Spleen (tissue), 11 donors: ENCODE results near the gene ZDHHC1. TPM values are rescaled to one million over a fixed set of nuclear protein-coding genes. Genes with fewer than 3 reads are reported as not detected.

Source experiments
- DNase-seq: peaks from one replicate; pipeline ENCODE4 v3.0.0-alpha.2; 2020
- H3K27ac ChIP-seq, 8 donors: fragments of 200-600 bp; sonication (generic) in 7 of 8; 1 replicate in 4 of 8; 2 replicates in 4 of 8; pipeline versions ENCODE4 v1.5.0 to v1.8.0; 2016 to 2021; ENCODE audit warnings: inconsistent platforms in 4 of 8, mild to moderate bottlenecking in 4 of 8, moderate library complexity in 1 of 8
- H3K27me3 ChIP-seq, 7 donors: fragments of 200-600 bp; sonication (generic) in 6 of 7; replicated peaks in 1 of 7; 1 replicate in 4 of 7; 2 replicates in 3 of 7; pipeline versions ENCODE4 v1.5.0 to v1.8.0; 2016 to 2021; ENCODE audit warnings: inconsistent platforms in 3 of 7, mild to moderate bottlenecking in 1 of 7
- H3K36me3 ChIP-seq, 6 donors: fragments of 200-600 bp; sonication (generic) in 5 of 6; 1 replicate in 4 of 6; 2 replicates in 2 of 6; pipeline versions ENCODE4 v1.5.0 to v1.8.0; 2016 to 2021; ENCODE audit warnings: inconsistent platforms in 2 of 6
- H3K4me1 ChIP-seq, 6 donors: fragments of 200-600 bp; sonication (generic) in 5 of 6; 1 replicate in 3 of 6; 2 replicates in 3 of 6; pipeline versions ENCODE4 v1.5.0 to v1.8.0; 2016 to 2021; ENCODE audit warnings: inconsistent platforms in 3 of 6
- H3K4me3 ChIP-seq, 8 donors: fragments of 200-600 bp; sonication (generic) in 7 of 8; 1 replicate in 4 of 8; 2 replicates in 4 of 8; pipeline versions ENCODE4 v1.5.0 to v1.8.0; 2016 to 2021; ENCODE audit warnings: inconsistent platforms in 4 of 8, mild to moderate bottlenecking in 4 of 8, moderate library complexity in 2 of 8
- H3K9me3 ChIP-seq, 8 donors: fragments of 200-600 bp; sonication (generic) in 7 of 8; 1 replicate in 4 of 8; 2 replicates in 4 of 8; pipeline versions ENCODE4 v1.5.0 to v1.8.0; 2016 to 2021; ENCODE audit warnings: inconsistent platforms in 4 of 8
- POLR2A ChIP-seq, 3 donors: fragments of 450-650 bp; IDR thresholded peaks; one replicate each; pipeline ENCODE4 v1.5.1; 2017; ENCODE audit warnings: antibody characterized with exemption in 3 of 3, mild to moderate bottlenecking in 1 of 3
- POLR2AphosphoS5 ChIP-seq, 3 donors: sonication (generic); formaldehyde crosslinking; IDR thresholded peaks; one replicate each; pipeline ENCODE4 v1.5.1; 2017; ENCODE audit warnings: antibody characterized with exemption in 3 of 3
- WGBS, 5 donors: extraction: QIAGEN DNeasy Blood & Tissue Kit in 3 of 5; methylation state at CpG; one replicate each; pipeline versions ENCODE4 v1.1.5 to v1.1.7; 2013 to 2018; 5-methylcytosine and 5-hydroxymethylcytosine counted together
- intact Hi-C: fragments of 100-400 bp; cut with DNase I; formaldehyde crosslinking; loops from one replicate; pipeline ENCODE4 v1.15.0; 2023; ENCODE audit warnings: low total_unique reads
- polyA plus RNA-seq, 3 donors: library from polyadenylated mRNA; stranded (reverse); fragments of 200-250 nt; gene quantifications; one replicate each; pipeline ENCODE4 v1.2.1, GENCODE V29; 2013
- total RNA-seq, 7 donors: library from RNA; depleted of rRNA in 3 of 7; stranded (reverse); fragments of >200 nt in 3 of 7; fragmentation: NEBNext Ultra II Directional in 4 of 7; extraction: Animal tissue kit (Norgen Biotek cat#: 25700) in 4 of 7; gene quantifications; one replicate each; pipeline versions ENCODE4 v1.1.0 to v1.2.1, GENCODE V29; 2016 to 2021
- TF ChIP-seq, protein P1 (sequence below), 11 experiments: fragments of 200-600 bp in 7 of 11; fragments of 450-650 bp in 4 of 11; sonication (generic) in 4 of 11; IDR thresholded peaks in 8 of 11; conservative IDR thresholded peaks in 3 of 11; 1 replicate in 7 of 11; 2 replicates in 4 of 11; pipeline versions ENCODE4 v1.4.0 to v1.8.0; 2016 to 2021; ENCODE audit warnings: antibody characterized with exemption in 11 of 11, inconsistent platforms in 4 of 11, mild to moderate bottlenecking in 1 of 11
- donor health status: healthy with polysubstance abuse.
- donor health status: DM: no; HTN: no; CAD: no; lungs with moderate emphysema.
- donor health status: DM: no; HTN: no; CAD: no.
- donor health status: Bipolar disorder and iron deficiency.
- donor health status: healthy.
- donor health status: DM: no; HTN: no; CAD: no.
- donor health status: DM: yes; HTN: yes; CAD: no.

The ZDHHC1 gene
- total and polyA plus RNA-seq, 10 donors, result 2.1 to 31.2 (median 15.3) TPM

DNA sequence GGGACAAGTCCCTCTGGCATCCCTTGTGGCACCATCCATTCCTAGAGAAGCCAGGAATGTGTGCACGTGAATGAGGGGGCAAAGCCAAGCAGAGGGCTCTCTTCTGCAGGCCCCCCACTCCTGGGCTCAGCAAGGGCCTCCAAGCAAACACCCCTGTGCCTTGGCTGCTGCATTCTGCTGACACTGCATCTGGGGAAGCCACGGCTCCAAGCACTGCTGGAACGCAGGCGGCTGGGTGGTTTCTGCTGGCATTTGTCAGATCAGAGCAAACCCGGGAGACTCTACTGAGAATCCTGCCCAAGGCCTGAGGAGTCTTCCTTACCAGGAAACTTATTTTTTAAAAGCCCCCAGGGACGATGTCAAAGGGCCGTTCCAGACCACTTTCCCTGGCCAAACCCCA lies 41.3 kb upstream of the ZDHHC1 start:
- Histone ChIP-seq H3K27ac (peak overlapping the region in 7 of 8 donors; percentile 69 to 85 (median 83)), H3K27me3 (no peaks in the 10 kb centered on the region), H3K9me3 (no peaks in the 10 kb centered on the region), H3K36me3 (peaks cover 0 to 93% (median 14%) of the 10 kb centered on the region in 6 donors), H3K4me1 (peaks cover 49 to 100% (median 76%) of the 10 kb centered on the region in 6 donors), H3K4me3 (no peak overlapping the region)
- 75 to 88% (median 81%) methylated on average over 3 to 7 of the region's 7 CpGs for WGBS, 5 donors
- TF ChIP-seq POLR2AphosphoS5 (IDR thresholded peaks at IDR 0.05), result no peak
- TF ChIP-seq, protein P1, sequence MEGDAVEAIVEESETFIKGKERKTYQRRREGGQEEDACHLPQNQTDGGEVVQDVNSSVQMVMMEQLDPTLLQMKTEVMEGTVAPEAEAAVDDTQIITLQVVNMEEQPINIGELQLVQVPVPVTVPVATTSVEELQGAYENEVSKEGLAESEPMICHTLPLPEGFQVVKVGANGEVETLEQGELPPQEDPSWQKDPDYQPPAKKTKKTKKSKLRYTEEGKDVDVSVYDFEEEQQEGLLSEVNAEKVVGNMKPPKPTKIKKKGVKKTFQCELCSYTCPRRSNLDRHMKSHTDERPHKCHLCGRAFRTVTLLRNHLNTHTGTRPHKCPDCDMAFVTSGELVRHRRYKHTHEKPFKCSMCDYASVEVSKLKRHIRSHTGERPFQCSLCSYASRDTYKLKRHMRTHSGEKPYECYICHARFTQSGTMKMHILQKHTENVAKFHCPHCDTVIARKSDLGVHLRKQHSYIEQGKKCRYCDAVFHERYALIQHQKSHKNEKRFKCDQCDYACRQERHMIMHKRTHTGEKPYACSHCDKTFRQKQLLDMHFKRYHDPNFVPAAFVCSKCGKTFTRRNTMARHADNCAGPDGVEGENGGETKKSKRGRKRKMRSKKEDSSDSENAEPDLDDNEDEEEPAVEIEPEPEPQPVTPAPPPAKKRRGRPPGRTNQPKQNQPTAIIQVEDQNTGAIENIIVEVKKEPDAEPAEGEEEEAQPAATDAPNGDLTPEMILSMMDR (IDR thresholded peaks at IDR 0.05 in 8 of 11, conservative IDR thresholded peaks at IDR 0.05 in 3 of 11), result no peak
- no peak for TF ChIP-seq POLR2A (IDR thresholded peaks at IDR 0.05)
- no peak for DNase-seq
- intact Hi-C loops, result no loop called here

DNA sequence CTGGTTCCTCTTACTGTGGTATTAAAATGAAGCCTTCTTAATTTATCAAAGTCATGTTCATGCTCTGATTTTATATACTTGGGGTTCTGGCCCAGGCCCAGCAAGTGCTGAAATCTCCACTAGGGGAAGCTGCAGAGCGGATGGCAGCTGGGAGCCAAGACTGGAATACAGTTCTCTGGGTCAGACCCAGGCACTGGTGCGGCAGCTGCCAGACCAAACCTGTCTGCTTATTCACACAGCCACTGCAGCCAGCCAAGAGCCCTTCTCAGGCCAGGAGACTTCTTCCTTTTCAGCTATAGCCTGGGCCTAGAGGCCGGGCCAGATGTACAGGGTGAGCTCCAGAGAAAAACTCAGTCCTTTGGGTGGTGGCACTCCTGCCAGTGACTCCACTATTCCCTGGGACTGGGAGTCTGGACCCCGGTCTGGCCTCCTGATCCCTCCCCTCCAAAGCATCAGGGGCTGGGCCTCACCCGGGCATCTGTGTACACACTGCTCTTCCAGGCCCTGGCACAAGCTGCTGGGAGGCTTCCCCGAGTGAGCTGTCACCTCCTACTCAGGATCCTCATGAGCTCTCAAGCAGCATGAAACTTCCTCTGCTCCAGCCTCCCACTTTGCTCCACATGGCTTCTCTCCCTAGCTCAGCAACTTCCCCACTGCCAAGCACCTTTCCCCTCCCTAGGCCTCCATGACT lies 40.3 kb upstream of the ZDHHC1 start:
- WGBS, 5 donors, result 68 to 78% (median 72%) methylated on average over 5 to 6 of the region's 6 CpGs
- peaks cover 44 to 100% (median 70%) of the 10 kb centered on the region in 6 donors for H3K4me1 ChIP-seq
- intact Hi-C loops, result no loop called here
- no peak overlapping the region for H3K4me3 ChIP-seq
- no peaks in the 10 kb centered on the region for H3K27me3 ChIP-seq
- no peak for DNase-seq
- no peaks in the 10 kb centered on the region for H3K9me3 ChIP-seq
- peaks cover 0 to 93% (median 24%) of the 10 kb centered on the region in 6 donors for H3K36me3 ChIP-seq
- peak overlapping the region in 6 of 8 donors; percentile 11 to 85 (median 82) for H3K27ac ChIP-seq
- no peak for TF ChIP-seq POLR2AphosphoS5 (IDR thresholded peaks at IDR 0.05)
- TF ChIP-seq, protein P1 (IDR thresholded peaks at IDR 0.05 in 8 of 11, conservative IDR thresholded peaks at IDR 0.05 in 3 of 11), result peak in 5 of 11 experiments; percentile 10 to 25 (median 12)

DNA sequence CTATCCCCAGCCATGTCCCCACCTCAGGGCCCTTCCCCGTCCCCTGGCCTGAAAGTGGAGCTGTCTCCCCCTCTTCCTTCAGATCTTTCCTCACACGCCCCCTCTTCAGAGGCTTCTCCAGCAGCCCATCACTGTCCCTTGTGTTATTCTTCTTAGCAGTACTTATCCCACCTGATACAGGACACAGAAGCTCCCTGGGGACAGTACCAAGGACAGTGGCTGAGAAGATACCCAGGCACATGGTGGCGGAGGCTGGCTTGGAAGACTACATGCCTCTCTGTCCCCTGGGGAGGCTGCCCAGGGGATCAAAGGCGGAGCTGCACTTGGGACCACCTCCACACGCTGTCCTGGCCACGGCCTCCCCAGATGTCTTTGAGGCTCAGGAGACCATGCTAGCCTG lies 38.6 kb upstream of the ZDHHC1 start:
- H3K4me1 ChIP-seq, result peaks cover 36 to 100% (median 62%) of the 10 kb centered on the region in 6 donors
- H3K27ac ChIP-seq, result peak overlapping the region in 2 of 8 donors; percentile 15 to 24
- WGBS, 5 donors, result 85 to 95% (median 93%) methylated on average over 2 to 6 of the region's 6 CpGs
- no peak for TF ChIP-seq POLR2AphosphoS5 (IDR thresholded peaks at IDR 0.05)
- TF ChIP-seq, protein P1 (IDR thresholded peaks at IDR 0.05 in 8 of 11, conservative IDR thresholded peaks at IDR 0.05 in 3 of 11), result no peak
- no peak for TF ChIP-seq POLR2A (IDR thresholded peaks at IDR 0.05)
- H3K4me3 ChIP-seq, result no peak overlapping the region
- H3K9me3 ChIP-seq, result no peaks in the 10 kb centered on the region
- H3K27me3 ChIP-seq, result no peaks in the 10 kb centered on the region
- no peak for DNase-seq
- intact Hi-C loops, result no loop called here
- peaks cover 0 to 93% (median 35%) of the 10 kb centered on the region in 6 donors for H3K36me3 ChIP-seq

DNA sequence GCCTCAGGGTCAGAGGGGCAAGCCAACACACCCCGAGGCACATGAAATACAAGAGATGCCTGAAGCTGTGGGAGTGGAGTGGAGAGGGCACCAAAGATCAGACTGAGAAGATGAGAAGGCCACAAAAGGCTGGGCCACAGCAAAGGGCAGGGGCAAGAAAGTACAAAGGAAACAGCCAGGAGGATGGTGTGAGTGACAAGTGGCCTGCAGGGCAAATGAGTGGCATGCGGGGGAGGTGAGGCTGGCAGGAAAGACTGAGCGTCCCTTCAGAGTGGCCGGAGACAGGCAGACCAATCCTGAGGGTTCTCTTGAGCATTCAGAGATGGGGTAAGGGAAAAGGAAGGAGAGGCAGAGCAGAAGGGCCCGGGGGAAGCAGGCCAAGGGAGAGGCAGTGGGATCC lies 37.8 kb upstream of the ZDHHC1 start:
- no peaks in the 10 kb centered on the region for H3K9me3 ChIP-seq
- DNase-seq, result no peak
- H3K36me3 ChIP-seq, result peaks cover 0 to 93% (median 42%) of the 10 kb centered on the region in 6 donors
- intact Hi-C loops, result no loop called here
- peak overlapping the region in 3 of 8 donors; percentile 14 to 24 (median 15) for H3K27ac ChIP-seq
- peaks cover 29 to 100% (median 62%) of the 10 kb centered on the region in 6 donors for H3K4me1 ChIP-seq
- 77 to 87% (median 78%) methylated on average over 5 of the region's 5 CpGs for WGBS, 5 donors
- TF ChIP-seq POLR2AphosphoS5 (IDR thresholded peaks at IDR 0.05) (no peak), POLR2A (IDR thresholded peaks at IDR 0.05) (no peak)
- TF ChIP-seq, protein P1 (IDR thresholded peaks at IDR 0.05 in 8 of 11, conservative IDR thresholded peaks at IDR 0.05 in 3 of 11), result no peak
- no peak overlapping the region for H3K4me3 ChIP-seq
- H3K27me3 ChIP-seq, result no peaks in the 10 kb centered on the region
